Left lung (tissue), 10 donors: ENCODE data around the gene ALG2. TPM values are rescaled to one million over a fixed set of nuclear protein-coding genes. Genes with fewer than 3 reads are reported as not detected.

Experiments
- ATAC-seq: fragments of 200-7000 bp; cut with Tn5 transposase; one replicate; pipeline ENCODE4 v1.9.1; 2020; ENCODE audit warnings: moderate library complexity
- DNase-seq, 4 donors: peaks; one replicate each; pipeline ENCODE4 v3.0.0-alpha.2; 2013 to 2020
- H3K27ac ChIP-seq, 2 donors: fragments of 200-600 bp; sonication (generic) in 1 of 2; one replicate each; pipeline versions ENCODE4 v1.5.0 to v1.8.0; 2020 to 2021
- H3K27me3 ChIP-seq, 2 donors: fragments of 200-600 bp; sonication (generic) in 1 of 2; one replicate each; pipeline versions ENCODE4 v1.5.0 to v1.8.0; 2020 to 2021
- H3K36me3 ChIP-seq, 2 donors: fragments of 200-600 bp; sonication (generic) in 1 of 2; one replicate each; pipeline versions ENCODE4 v1.5.0 to v1.8.0; 2020 to 2021
- H3K4me1 ChIP-seq, 2 donors: fragments of 200-600 bp; one replicate each; pipeline ENCODE4 v1.8.0; 2021
- H3K4me3 ChIP-seq, 2 donors: fragments of 200-600 bp; sonication (generic) in 1 of 2; one replicate each; pipeline versions ENCODE4 v1.5.0 to v1.8.0; 2020 to 2021; ENCODE audit warnings: mild to moderate bottlenecking in 1 of 2
- H3K9me3 ChIP-seq, 2 donors: fragments of 200-600 bp; sonication (generic) in 1 of 2; one replicate each; pipeline versions ENCODE4 v1.5.0 to v1.8.0; 2020 to 2021
- CTCF ChIP-seq, 2 donors: fragments of 200-600 bp; sonication (generic) in 1 of 2; IDR thresholded peaks; one replicate each; pipeline versions ENCODE4 v1.5.0 to v1.8.0; 2021; ENCODE audit warnings: antibody characterized with exemption in 2 of 2
- intact Hi-C, 2 donors: fragments of 100-400 bp; cut with DNase I; formaldehyde crosslinking; loops; one replicate each; pipeline versions ENCODE4 v1.11.2 to v1.14.2; 2022
- polyA plus RNA-seq, 6 donors: library from polyadenylated mRNA; unstranded; fragments of 120-200 nt; gene quantifications; one replicate each; pipeline ENCODE4 v1.2.1, GENCODE V29; 2013; ENCODE audit not compliant: insufficient read length in 6 of 6
- total RNA-seq, 2 donors: library from RNA; stranded (reverse); fragmentation: NEBNext Ultra II Directional; extraction: Animal tissue kit (Norgen Biotek cat#: 25700); gene quantifications; one replicate each; pipeline ENCODE4 v1.2.1, GENCODE V29; 2021
- donor health status: DM: no; HTN: yes; CAD: no.
- donor health status: DM: no; HTN: no; CAD: no.

The ALG2 gene
- total and polyA plus RNA-seq, 8 donors = 29.8 to 47.7 (median 34.8) TPM

- TF ChIP-seq CTCF (IDR thresholded peaks at IDR 0.05) = peak in 1 of 2 donors; percentile 18
- intact Hi-C loops = no loop called here
- Histone ChIP-seq H3K9me3 (no peaks in the 10 kb centered on the region), H3K4me3 (no peak overlapping the region), H3K27ac (no peak overlapping the region), H3K4me1 (no peaks in the 10 kb centered on the region), H3K36me3 (peaks cover 0 to 74% of the 10 kb centered on the region in 2 donors), H3K27me3 (no peaks in the 10 kb centered on the region)
- ATAC-seq = no peak
- no peak for DNase-seq
Measured at GRCh38 chr9:99231711-99232110, 10.0 kb upstream of the ALG2 start.

GRCh38 chr9:99230206-99230605 is 8.5 kb upstream of the ALG2 start:
- TF ChIP-seq CTCF (IDR thresholded peaks at IDR 0.05) = no peak
- H3K9me3 ChIP-seq = no peaks in the 10 kb centered on the region
- H3K27me3 ChIP-seq = no peaks in the 10 kb centered on the region
- no peak overlapping the region for H3K27ac ChIP-seq
- H3K4me3 ChIP-seq = no peak overlapping the region
- DNase-seq = no peak
- H3K36me3 ChIP-seq = peaks cover 0 to 72% of the 10 kb centered on the region in 2 donors
- peaks cover 0 to 13% of the 10 kb centered on the region in 2 donors for H3K4me1 ChIP-seq
- intact Hi-C loops = no loop called here
- ATAC-seq = no peak

GRCh38 chr9:99226054-99226453 is 4.3 kb upstream of the ALG2 start:
- DNase-seq (no peak), ATAC-seq (no peak)
- TF ChIP-seq CTCF (IDR thresholded peaks at IDR 0.05) = no peak
- intact Hi-C loops = loop anchor here in 1 of 2 donors (10.0 kb wide), 1 partner anchor 61 kb away; no protein-coding TSS in a partner anchor
- Histone ChIP-seq H3K4me1 (peaks cover 14 to 38% of the 10 kb centered on the region in 2 donors), H3K27me3 (no peaks in the 10 kb centered on the region), H3K4me3 (no peak overlapping the region), H3K27ac (no peak overlapping the region), H3K36me3 (peaks cover 0 to 47% of the 10 kb centered on the region in 2 donors), H3K9me3 (no peaks in the 10 kb centered on the region)

- Histone ChIP-seq H3K4me1 (peaks cover 29 to 53% of the 10 kb centered on the region in 2 donors), H3K9me3 (no peaks in the 10 kb centered on the region), H3K27ac (no peak overlapping the region), H3K36me3 (peaks cover 0 to 31% of the 10 kb centered on the region in 2 donors), H3K27me3 (no peaks in the 10 kb centered on the region), H3K4me3 (no peak overlapping the region)
- ATAC-seq = no peak
- TF ChIP-seq CTCF (IDR thresholded peaks at IDR 0.05) = no peak
- intact Hi-C loops = loop anchor here in 1 of 2 donors (10.0 kb wide), 1 partner anchor 60 kb away; no protein-coding TSS in a partner anchor
- no peak for DNase-seq
Measured at GRCh38 chr9:99224445-99224844, 2.7 kb upstream of the ALG2 start.

- peaks cover 29 to 67% of the 10 kb centered on the region in 2 donors for H3K4me1 ChIP-seq
- ATAC-seq (peak; percentile 34), DNase-seq (peak in 1 of 4 donors; percentile 82)
- no peak for TF ChIP-seq CTCF (IDR thresholded peaks at IDR 0.05)
- H3K36me3 ChIP-seq = peaks cover 0 to 30% of the 10 kb centered on the region in 2 donors
- peak overlapping the region; percentile 87 to 98 for H3K4me3 ChIP-seq
- H3K9me3 ChIP-seq = no peaks in the 10 kb centered on the region
- no peaks in the 10 kb centered on the region for H3K27me3 ChIP-seq
- H3K27ac ChIP-seq = peak overlapping the region; percentile 96
- intact Hi-C loops = loop anchor here in 1 of 2 donors (10.0 kb wide), 1 partner anchor 58 kb away; no protein-coding TSS in a partner anchor
Measured at GRCh38 chr9:99222416-99223270, 901 bp upstream of the ALG2 start.
